Eye (tissue), 1 donor: ENCODE results near the gene ZNF512B.
"Not testable (repeated sequence)": the region's sequence is repeated elsewhere in the genome, so short reads cannot be mapped to it uniquely, and the experiment has no call there.

ENCODE experiments used
- DNase-seq: peaks from one replicate; pipeline ENCODE4 v3.0.0-alpha.2; 2015

ZNF512B gene

DNA sequence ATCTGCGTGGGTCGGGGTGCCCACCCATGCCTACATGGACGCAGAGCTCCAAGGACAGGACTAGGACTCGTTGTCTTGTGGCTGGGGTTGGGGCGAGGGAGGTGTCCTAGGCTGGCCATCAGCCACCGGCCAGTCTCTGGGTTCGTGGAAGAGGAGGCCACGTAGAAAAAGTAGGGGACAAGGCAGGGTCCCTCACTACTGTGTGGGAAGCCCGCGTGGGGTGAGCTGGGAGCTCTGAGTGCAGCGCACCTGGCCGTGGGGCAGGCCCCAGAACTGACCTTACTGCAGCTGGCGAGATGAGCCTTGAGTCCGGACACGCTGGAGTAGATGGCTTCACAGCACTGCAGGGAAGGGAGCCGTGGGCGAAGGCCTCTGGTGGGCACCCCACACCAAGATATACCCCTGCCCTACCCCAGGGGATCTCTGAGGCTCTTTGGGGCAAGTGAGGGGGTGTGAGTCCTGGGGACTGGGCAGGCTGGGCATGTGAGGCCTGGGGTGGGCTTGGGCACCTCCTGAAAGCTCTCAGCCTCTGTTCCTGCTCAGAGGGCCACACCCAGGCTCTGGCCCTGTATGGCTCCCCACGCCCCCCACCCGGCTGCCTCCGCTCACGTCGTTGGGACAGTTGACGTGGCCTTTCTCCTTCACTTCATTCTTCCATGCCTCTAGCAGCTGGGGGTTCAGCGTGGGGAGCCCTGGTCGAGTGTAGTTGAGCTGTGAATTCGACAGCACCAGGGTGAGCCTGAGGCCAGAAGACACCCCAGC is 7.9 kb downstream of the ZNF512B start:
- DNase-seq, result no peak

DNA sequence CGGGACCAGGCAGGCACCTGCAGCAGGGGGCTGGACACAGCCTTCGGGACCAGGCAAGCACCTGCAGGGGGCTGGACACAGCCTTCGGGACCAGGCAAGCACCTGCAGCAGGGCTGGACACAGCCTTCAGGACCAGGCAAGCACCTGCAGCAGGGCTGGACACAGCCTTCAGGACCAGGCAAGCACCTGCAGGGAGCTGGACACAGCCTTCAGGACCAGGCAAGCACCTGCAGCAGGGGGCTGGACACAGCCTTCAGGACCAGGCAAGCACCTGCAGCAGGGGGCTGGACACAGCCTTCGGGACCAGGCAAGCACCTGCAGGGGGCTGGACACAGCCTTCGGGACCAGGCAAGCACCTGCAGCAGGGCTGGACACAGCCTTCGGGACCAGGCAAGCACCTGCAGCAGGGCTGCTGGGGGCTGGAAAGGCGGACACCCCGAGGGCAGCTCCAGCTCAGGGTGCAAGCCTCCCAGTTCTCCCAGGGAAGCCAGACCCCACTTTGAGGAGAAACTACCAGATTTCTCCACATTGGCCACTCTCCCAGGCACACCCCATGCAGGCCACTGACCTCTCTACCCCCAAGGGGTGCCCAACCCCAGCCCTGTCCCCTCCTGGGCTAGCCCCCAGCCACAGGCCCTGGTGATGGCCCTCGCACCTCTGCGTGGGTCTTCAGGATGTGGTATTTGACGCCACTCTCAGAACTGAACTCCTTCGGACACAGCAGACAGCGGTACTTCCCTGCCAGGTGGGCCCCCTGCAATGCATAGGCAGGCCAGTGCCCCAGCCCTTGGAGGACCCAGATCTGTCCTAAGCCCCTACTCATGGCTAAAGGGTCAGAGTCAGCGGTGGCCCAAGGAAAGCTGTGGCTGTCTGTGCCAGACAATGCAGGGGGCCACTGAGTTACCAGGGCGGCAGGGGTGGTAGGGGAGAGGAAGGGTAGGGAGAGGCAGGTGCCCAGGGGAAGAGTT is 8.8 kb downstream of the ZNF512B start:
- not testable (repeated sequence) for DNase-seq

DNA sequence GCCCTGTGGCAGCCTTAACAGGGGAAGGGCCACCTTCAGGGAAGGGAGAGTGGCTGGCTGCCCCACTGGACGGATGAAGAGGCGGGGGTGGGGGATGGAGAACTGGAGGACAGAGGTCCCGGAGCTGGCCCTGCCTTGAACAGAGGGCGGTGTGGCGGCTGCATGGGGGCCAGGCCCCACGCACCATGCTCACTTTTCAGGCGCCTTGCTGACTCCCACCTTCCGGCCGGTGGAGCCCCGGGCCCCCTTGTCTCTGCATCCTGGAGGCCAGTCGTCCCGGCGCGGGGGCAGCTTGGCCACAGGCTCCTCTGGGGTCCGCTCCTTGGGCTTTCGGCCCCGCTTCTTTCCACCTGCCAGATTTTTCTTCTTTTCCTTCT is 10.0 kb downstream of the ZNF512B start:
- DNase-seq, result no peak

DNA sequence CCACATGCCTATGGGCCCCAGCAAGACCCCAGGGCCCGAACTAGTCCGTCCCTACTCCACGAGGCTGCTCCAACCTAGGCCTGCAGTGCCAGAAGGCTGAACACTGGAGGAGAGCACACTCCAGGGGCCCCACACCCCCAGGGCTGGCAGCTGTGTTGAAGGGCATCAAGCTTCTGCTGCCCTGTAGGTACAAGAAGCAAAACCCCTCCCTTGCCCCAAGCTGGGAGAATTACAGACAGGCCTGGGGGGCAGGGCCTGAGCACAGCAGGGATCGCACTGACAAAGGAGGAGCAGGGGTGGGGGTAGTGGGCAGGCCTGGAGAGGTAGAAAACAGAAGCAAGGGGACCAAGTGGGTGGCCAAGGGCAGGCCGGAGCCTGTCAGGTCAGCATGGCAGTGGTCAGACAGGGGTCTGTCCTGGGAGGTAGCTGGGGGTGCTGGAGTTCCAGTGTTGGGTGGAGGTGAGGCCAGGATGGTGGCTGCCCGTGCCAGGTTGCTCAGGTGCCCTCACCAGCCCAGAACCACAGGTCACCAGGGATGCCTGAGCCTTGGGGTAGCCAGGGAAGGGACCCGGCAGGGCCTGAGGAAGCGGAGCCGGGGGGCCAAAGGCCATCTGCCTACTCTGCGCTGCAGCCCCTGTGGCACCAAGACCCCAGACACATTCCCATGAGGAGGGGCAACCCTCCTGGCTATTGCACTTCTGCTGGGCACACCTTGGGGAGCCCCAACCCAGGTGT is 10.6 kb downstream of the ZNF512B start:
- no peak for DNase-seq

DNA sequence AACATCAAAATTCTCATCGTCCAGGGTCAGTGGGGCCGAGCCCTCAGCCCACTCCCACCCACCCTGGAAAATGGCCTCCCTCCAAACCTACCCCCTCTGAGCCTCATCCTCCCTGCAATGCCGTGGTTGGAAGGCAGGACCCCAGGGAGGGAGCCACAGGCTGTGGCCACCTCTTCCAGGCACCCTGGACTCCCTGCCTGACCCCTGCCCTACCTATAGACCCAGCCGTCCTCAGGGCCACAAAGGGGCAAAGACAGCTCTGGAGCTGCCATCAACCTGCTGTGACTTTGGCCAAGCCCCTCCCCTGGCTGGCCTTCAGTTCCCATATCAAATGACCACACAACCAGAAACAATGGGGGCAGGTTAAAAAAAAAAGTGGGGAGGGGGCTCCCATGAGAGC is 11.3 kb downstream of the ZNF512B start:
- no peak for DNase-seq

DNA sequence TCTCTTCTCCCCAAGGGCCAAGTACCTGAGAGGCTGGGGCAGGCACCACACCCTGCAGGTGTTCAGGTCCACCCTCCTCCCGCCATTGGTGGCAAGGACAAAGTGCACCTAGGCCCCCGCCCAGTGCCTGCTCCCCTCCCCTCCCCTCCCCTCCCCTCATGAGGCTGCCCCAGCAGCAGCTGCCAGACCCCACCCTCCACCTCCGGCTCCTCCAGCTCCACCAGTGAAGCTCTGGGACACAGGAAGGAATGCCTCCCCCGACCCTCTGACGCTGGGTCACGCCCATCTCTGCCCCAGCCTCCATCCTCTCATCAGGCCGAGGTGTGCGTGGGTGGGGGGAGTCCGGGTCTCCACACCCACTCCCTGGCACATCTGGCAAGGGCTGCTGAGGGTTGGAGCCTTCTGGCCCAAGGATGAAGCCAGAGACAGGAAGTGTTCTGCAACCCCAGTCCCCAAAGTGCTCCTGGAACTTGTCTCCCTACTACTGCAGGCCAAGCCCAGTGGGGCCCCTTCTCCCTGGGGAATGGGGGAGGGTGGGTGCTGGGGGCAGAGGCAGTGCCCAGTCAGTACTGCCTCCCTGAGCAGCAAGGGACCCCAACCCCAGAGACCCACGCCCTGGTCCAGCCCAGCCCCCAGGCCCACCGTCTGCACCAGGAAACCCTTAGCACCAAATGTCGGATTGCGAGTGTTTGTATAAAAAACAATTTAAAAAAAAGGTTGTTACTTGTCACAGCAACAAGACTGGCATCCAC is 11.9 kb downstream of the ZNF512B start:
- DNase-seq, result no peak

DNA sequence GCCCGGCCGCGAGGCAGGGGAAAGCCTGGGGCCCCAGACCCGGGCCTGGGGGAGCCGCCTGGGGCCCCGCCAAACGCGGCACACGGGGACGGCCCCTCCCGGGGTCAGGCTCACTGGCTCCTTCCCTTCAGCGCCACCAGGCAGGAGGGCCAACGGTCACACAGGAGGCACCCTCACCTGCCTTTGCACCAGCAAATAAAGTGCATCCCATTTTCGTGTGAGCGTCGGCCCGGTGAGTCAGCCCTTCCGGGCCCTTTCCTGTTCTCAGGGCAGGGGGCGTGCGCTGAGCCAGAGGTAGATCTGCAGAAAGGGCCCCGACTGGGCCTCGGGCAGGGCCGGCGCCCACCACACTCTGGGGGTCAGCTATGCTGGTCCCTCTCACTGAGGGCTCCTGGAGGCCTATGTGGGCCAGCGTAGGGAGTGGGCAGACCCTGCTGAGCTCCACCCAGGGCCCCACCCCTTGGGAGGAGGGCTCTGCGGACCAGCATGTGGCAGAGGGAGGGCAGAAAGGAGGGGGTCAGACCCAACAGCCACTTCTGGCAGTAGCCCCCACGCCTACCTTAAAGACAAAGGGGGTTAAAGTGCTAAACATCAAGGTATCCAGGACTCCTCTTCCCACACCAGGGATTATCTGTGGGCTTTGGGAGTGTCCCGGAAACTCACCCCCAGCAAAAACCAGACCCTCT is 12.6 kb downstream of the ZNF512B start:
- peak; percentile 66 for DNase-seq

DNA sequence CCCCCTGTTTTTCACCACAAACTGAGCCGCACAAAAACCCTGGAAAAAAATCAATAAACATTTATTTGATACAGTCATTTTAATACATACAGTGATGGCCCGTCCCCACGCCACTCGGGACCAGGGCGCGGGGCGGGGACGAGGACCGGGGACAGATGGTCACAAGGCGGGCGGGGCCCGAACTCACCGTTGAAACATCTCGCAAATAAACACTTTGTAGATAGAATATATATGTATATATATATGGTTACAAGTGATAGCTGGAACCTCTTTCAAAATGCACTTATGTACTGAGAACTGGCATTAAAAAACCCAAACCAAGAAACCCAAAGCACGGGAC is 13.1 kb downstream of the ZNF512B start:
- DNase-seq, result no peak

DNA sequence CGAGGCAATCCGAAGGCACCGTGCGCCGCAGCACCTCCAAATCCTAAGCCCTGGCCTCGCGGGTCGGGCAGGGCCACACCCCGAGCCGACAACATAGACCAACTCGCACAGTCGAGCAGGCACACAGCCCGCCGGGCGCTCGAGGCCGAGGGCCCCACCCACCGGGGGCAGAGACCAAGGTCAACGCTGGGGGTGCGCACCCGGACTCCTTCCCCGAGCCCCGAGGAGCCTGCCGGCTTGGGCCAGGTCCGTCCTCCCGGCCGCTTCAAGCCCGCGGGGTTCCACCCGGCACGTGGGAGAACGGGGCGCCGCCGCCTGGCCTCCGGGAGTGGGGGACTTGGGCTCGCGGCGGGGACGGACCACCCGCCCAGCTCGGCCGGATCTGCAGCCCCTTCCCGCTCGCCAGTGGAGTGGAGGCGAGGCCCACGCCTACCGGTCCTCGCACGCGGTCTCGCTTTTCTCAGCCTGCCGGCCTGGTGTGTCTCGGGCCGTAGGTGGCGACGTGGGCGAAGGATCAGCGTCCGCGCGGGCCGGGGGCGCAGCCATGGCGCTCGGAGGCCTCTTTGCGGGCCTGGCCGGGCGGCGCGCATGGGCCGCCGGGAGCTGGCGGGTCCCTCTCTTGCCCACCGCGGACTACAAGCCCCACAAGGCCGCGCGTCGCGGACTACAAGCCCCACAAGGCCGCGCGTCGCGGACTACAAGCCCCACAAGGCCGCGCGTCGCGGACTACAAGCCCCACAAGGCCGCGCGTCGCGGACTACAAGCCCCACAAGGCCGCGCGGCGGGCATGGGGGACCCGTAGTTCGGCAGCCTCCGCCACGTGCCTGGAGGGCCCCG is 13.7 kb downstream of the ZNF512B start, which contains the start of gene UCKL1:
TSS of gene UCKL1 (minus strand) at position 590 of the 837 bp plus-strand sequence. CDS start at position 546, 44 bp downstream.
- DNase-seq, result peak; percentile 94

DNA sequence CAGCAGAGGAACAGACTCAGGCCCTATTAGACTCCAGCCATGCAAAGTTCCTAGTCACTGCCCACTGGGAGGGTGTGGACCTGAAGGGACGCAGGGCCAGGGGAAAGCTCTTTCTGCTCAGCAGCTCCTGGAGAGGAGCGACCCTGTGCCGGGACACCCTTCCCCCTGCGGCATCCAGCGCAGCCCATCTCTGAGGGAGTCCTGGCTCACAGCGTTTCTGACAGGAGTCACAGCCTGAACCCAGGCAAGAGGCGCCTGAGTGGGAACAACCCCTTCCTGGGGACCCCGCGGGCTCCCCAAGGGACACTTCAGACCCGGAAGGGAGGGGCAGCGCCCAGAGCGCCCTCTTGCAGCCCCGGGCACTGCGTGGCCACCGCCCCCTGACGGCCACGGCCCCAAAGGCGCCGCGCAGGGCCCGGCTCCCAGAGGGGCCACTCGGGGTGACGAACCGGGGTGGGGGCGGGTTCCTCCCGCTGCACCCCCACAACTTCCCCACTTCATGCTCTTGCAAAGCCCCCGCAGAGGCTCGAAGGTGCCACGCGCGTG is 14.4 kb downstream of the ZNF512B start:
- peak; percentile 51 for DNase-seq

DNA sequence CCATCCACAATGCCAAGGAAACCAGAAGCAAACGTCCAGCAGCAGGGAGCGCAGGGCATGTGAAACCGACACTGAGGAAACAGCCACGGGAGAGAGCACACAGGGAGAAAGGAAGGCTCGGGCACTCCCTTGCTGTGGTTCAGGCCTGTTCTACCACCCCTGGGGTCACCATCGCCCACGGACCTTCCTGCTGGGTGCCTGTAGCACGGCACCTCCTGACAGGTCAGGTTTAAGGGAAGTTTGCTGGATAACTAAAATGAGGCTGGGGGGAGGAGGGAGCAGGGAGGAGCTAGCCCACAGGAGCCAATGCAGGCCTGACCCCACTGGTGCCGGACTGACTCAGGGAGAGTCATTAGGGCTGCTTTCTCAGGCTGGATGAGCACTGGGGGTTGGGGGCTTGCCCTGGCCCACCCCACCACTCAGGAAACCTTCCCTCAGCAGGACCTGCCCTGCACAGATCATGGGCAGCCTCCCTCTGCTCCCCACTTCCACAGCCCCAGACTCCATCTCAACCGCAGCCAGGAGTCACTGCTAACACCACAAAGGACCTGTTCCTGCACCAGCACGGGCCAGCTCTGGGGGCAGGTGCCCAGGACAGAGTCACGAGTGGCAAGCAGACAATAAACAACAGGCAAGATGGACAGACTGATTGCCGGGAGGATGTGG is 15.8 kb downstream of the ZNF512B start:
- DNase-seq, result no peak

DNA sequence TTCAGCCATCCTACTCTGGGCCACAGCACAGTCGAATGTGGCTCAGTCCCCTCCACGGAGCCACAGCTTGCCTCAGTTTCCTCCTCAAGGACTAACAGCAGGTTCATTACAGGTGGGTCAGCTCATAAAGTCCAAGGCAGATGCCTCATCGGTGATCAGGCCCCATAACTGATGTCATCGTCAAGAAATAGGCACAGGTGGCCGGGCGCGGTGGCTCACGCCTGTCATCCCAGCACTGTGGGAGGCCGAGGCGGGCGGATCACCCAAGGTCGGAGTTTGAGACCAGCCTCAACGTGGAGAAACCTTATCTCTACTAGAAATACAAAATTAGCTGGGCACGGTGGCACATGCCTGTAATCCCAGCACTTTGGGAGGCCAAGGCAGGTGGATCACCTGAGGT is 17.0 kb downstream of the ZNF512B start:
- DNase-seq, result no peak

DNA sequence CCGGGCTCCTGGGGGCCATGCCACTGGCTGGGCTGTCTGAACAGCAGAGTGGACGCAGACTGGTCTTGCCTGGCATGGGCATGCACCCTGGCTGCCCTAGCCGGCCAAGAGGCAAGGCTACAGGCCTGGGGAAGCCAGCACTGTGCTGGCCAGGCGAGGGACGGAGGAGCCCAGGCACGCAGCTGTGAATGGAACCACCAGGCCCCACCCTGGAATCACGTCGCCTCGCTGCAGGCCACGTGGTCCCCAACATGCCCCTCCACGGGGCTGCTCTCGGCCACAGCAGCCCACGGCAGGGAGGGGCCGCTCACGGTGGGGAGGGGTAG is 17.6 kb downstream of the ZNF512B start:
- no peak for DNase-seq

DNA sequence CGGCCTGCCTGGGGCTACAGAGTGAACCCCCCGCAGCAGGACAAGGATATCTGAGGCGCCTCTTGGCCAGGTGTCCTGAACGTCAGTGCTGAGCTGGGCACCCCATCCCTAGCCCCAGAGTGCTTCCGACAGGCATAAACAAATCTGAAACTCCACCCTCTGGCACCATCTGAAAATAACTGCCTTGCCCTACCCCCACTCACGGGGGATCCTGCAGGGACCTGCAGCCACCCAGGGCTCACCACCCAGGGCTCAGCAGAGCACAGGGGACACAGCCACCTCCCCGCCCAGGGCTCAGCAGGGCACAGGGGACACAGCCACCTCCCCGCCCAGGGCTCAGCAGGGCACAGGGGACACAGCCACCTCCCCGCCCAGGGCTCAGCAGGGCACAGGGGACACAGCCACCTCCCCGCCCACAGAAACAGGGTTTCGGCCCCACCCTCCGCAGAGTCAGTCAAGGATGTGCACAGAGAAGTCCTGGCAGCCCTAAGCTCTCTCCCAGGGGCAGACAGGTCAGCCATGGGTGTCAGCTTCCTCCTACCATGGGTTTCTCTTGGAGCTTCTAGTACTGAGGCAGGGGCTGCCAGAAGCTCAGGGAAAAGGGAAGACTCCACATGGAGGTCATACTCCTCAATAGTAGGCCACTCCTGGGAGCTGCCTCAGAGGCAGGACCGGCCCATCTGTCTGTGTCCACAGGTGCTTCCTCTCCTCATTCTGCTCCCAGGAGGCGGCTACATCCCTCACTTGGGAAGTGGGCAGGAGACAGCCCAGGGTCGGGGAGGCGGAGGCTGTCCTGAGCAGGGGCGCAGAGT is 18.1 kb downstream of the ZNF512B start:
- no peak for DNase-seq

DNA sequence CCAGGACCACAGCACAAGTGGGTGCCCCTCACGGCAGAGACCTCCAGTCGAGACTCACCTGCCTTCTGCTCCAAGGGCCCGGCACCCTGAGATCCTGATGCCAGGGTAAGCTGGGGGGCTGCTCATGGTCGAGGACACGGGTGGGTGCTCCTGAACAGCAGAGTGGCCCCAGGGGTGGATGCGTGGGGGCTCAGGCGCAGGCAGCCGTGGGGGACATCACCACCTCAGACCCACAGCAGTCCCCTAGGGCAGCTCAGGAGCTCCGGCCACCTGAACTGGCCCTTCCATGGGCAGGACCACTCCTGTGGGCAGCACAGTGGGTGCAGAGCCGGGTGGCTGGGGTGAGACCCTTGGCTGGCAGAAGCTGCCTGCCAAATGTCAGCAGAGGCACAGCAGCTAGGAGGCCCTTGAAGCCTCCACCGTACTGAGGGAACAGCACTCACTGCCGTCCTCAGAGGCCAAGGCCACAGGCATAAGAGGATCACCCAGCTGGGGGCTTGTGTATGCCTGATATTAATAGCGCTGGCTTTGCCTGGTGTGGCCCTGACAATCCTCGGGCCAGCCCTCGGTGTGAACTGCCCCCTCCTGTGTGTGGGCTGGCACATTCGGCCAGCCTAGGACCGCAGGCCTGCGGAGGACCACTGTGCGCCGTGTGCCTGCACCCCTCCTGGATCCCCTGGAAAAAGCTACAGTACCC is 18.9 kb downstream of the ZNF512B start:
- no peak for DNase-seq

DNA sequence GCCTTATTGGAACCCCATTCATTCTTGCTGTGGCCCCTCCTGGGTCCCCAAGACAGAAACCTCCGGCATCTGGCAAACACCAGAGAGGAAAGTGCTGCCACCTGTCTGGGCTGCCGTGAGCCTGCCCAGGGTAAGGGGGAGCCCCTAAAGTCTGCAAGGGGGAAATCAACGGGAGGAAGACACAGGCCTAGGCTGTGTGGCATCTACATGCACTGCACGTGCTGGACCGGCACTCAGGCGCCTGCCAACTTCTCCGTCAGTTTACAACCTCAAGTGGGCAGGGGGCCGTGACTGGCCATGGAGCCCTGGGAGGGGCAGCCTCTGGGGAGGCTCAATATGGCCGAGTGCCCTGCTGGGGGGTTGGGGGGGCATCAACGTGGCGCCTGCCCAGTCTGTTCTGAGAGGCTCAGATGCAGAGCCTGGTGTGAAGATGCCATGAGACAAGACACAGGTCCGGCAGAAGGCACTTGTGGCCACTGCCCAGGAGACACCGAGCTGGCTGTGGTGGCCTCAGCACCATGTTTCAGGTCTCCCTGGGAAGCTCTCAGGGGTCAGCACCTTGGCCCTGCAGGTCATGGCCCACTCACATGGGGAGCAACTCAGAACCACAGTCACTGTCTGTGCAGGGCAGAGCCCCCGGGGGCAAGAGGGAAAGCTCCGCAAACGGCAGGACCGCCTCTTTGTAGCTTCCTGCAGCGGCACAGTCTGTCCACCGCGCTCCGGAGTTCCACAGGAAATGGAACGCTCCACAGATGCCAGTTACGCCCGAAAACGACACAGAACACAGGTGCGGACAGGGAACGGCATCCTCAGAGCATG is 21.9 kb downstream of the ZNF512B start:
- no peak for DNase-seq

DNA sequence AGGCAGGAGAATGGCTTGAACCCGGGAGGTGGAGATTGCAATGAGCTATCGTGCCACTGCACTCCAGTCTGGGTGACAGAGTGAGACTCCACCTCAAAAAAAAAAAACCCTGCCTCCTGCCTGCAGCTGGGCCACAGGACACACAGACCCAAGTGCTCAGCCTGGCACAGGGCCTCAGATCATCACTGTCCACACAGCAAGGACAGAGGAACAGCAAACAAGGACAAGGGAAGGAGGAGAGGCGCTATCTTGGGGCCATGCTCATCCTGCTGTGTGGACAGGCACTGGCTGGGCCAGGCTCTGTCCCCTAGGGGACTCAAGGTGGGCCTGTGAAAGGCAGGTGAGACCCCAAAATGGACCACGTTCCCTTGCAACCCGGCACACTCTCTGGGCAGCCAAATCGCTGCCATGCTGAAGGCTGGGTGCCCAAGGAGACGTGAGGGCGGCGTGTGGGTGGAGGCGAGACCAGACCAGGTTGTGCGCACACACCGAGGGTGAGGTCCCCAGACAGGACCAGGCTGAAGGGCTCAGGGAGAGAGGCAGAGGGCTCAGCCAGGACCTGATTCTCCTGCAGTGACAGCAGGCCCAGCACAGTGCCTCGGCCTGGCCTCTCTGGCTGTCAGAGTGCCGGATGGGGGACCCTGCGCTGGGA is 22.6 kb downstream of the ZNF512B start:
- no peak for DNase-seq
